CD4-positive, CD25-positive, alpha-beta regulatory T cell (primary cell): ENCODE results near the gene TREX2. TPM values are rescaled to one million over a fixed set of nuclear protein-coding genes. Genes with fewer than 3 reads are reported as not detected.
"Not testable (repeated sequence)": the region's sequence is repeated elsewhere in the genome, so short reads cannot be mapped to it uniquely, and the experiment has no call there.

ENCODE experiments used
- ATAC-seq, 2 donors: fragments of 150-1000 bp; cut with Tn5 transposase; one replicate each; pipeline ENCODE4 v1.10.0; 2021; ENCODE audit warnings: low read depth in 2 of 2, moderate number of reproducible peaks in 2 of 2, moderate library complexity in 1 of 2
- DNase-seq, 3 donors: peaks; one replicate each; pipeline versions ENCODE4 v3.0.0 to v3.0.0-alpha.2; 2012 to 2022; ENCODE audit warnings: mixed read lengths in 1 of 3
- H3K27ac ChIP-seq: one replicate; pipeline ENCODE4 v1.7.0; 2013; ENCODE audit warnings: mild to moderate bottlenecking, low read length; ENCODE audit not compliant: insufficient read depth, poor library complexity, severe bottlenecking
- H3K27me3 ChIP-seq: one replicate; pipeline ENCODE4 v1.7.0; 2013; ENCODE audit warnings: low read length; ENCODE audit not compliant: control insufficient read depth, insufficient read depth
- H3K36me3 ChIP-seq: one replicate; pipeline ENCODE4 v1.7.0; 2013; ENCODE audit warnings: mild to moderate bottlenecking, low read length, moderate library complexity; ENCODE audit not compliant: control insufficient read depth, insufficient read depth
- H3K4me1 ChIP-seq: 2 replicates; pipeline ENCODE4 v1.7.0; 2013; ENCODE audit warnings: mild to moderate bottlenecking, low read length; ENCODE audit not compliant: insufficient read depth, control insufficient read depth, poor library complexity, severe bottlenecking
- H3K4me3 ChIP-seq: one replicate; pipeline ENCODE4 v1.7.0; 2013; ENCODE audit warnings: low read depth, mild to moderate bottlenecking, low read length, moderate library complexity
- H3K9me3 ChIP-seq, 2 experiments: 1 replicate in 1 of 2; 2 replicates in 1 of 2; pipeline ENCODE4 v1.7.0; 2013; ENCODE audit warnings: low read length in 2 of 2, mild to moderate bottlenecking in 1 of 2, moderate library complexity in 1 of 2; ENCODE audit not compliant: control insufficient read depth in 2 of 2
- H3K27ac Mint-ChIP-seq, 3 donors: one replicate each; pipeline ENCODE4 v1.8.0; 2020 to 2022; ENCODE audit warnings: mild to moderate bottlenecking in 3 of 3, mixed read lengths in 3 of 3, moderate library complexity in 2 of 3
- H3K27me3 Mint-ChIP-seq: one replicate; pipeline ENCODE4 v1.8.0; 2022; ENCODE audit warnings: mild to moderate bottlenecking, mixed read lengths
- H3K36me3 Mint-ChIP-seq: one replicate; pipeline ENCODE4 v1.8.0; 2020; ENCODE audit warnings: mixed read lengths
- H3K4me1 Mint-ChIP-seq, 4 donors: one replicate each; pipeline ENCODE4 v1.8.0; 2020 to 2022; ENCODE audit warnings: mixed read lengths in 4 of 4, mild to moderate bottlenecking in 1 of 4
- H3K4me3 Mint-ChIP-seq, 4 donors: one replicate each; pipeline ENCODE4 v1.8.0; 2020 to 2022; ENCODE audit warnings: mild to moderate bottlenecking in 4 of 4, mixed read lengths in 4 of 4, moderate library complexity in 3 of 4
- H3K9me3 Mint-ChIP-seq, 7 donors: one replicate each; pipeline ENCODE4 v1.8.0; 2020 to 2022; ENCODE audit warnings: mixed read lengths in 7 of 7, mild to moderate bottlenecking in 3 of 7, moderate library complexity in 2 of 7
- polyA plus RNA-seq, 4 donors: library from polyadenylated mRNA; unstranded; fragments of 300-500 nt; fragmentation: Illumina TruSeq; gene quantifications; one replicate each; pipeline ENCODE4 v1.2.3, GENCODE V29; 2021
- total RNA-seq: library from RNA; stranded (reverse); gene quantifications from one replicate; pipeline ENCODE4 v1.2.3, GENCODE V29; 2022

The TREX2 gene
- total and polyA plus RNA-seq, 5 donors from 2014 or later, result 0.30 to 3.8 (median 0.71) TPM

- peaks cover 4% of the 10 kb centered on the region for H3K4me1 ChIP-seq
- H3K27ac Mint-ChIP-seq, result no peak overlapping the region
- peaks cover 0 to 4% (median under 1%) of the 10 kb centered on the region in 4 donors for H3K4me1 Mint-ChIP-seq
- H3K27ac ChIP-seq, result no peak overlapping the region
- H3K9me3 ChIP-seq, result no peaks in the 10 kb centered on the region
- no peak for DNase-seq
- no peaks in the 10 kb centered on the region for H3K36me3 Mint-ChIP-seq
- H3K9me3 Mint-ChIP-seq, result peaks cover 0 to 1% (median 0%) of the 10 kb centered on the region in 7 donors
- H3K4me3 ChIP-seq, result no peak overlapping the region
- no peak for ATAC-seq
- H3K27me3 ChIP-seq, result no peaks in the 10 kb centered on the region
- H3K36me3 ChIP-seq, result no peaks in the 10 kb centered on the region
- peaks cover 4% of the 10 kb centered on the region for H3K27me3 Mint-ChIP-seq
- no peak overlapping the region for H3K4me3 Mint-ChIP-seq
Measured at GRCh38 chrX:153406903-153407302, 39.0 kb downstream of the TREX2 start.

- no peaks in the 10 kb centered on the region for H3K4me1 ChIP-seq
- H3K9me3 Mint-ChIP-seq, result peaks cover 0 to 1% (median 0%) of the 10 kb centered on the region in 7 donors
- H3K36me3 Mint-ChIP-seq, result no peaks in the 10 kb centered on the region
- no peaks in the 10 kb centered on the region for H3K36me3 ChIP-seq
- no peak for DNase-seq
- no peak overlapping the region for H3K4me3 Mint-ChIP-seq
- H3K4me3 ChIP-seq, result no peak overlapping the region
- H3K27me3 Mint-ChIP-seq, result peaks cover 5% of the 10 kb centered on the region
- ATAC-seq, result no peak
- H3K27me3 ChIP-seq, result no peaks in the 10 kb centered on the region
- no peaks in the 10 kb centered on the region for H3K9me3 ChIP-seq
- no peak overlapping the region for H3K27ac Mint-ChIP-seq
- peaks cover 0 to 2% (median 0%) of the 10 kb centered on the region in 4 donors for H3K4me1 Mint-ChIP-seq
- H3K27ac ChIP-seq, result no peak overlapping the region
Measured at GRCh38 chrX:153406011-153406410, 39.8 kb downstream of the TREX2 start.

GRCh38 chrX:153405426-153405825 lies 40.4 kb downstream of the TREX2 start:
- ATAC-seq (no peak), DNase-seq (no peak)
- Histone ChIP-seq H3K27ac (no peak overlapping the region), H3K4me1 (no peaks in the 10 kb centered on the region), H3K9me3 (no peaks in the 10 kb centered on the region), H3K27me3 (no peaks in the 10 kb centered on the region), H3K36me3 (no peaks in the 10 kb centered on the region), H3K4me3 (no peak overlapping the region)
- peaks cover 5% of the 10 kb centered on the region for H3K27me3 Mint-ChIP-seq
- H3K4me3 Mint-ChIP-seq, result no peak overlapping the region
- no peaks in the 10 kb centered on the region for H3K36me3 Mint-ChIP-seq
- no peak overlapping the region for H3K27ac Mint-ChIP-seq
- H3K4me1 Mint-ChIP-seq, result no peaks in the 10 kb centered on the region
- peaks cover 0 to 1% (median 0%) of the 10 kb centered on the region in 7 donors for H3K9me3 Mint-ChIP-seq

GRCh38 chrX:153404333-153404732 lies 41.5 kb downstream of the TREX2 start:
- not testable (repeated sequence) for H3K4me3 Mint-ChIP-seq, H3K36me3 ChIP-seq, H3K36me3 Mint-ChIP-seq, H3K27ac ChIP-seq, H3K27me3 Mint-ChIP-seq, H3K27ac Mint-ChIP-seq, H3K27me3 ChIP-seq, H3K9me3 Mint-ChIP-seq, H3K4me3 ChIP-seq, DNase-seq, H3K9me3 ChIP-seq, H3K4me1 Mint-ChIP-seq, H3K4me1 ChIP-seq, ATAC-seq

DNA sequence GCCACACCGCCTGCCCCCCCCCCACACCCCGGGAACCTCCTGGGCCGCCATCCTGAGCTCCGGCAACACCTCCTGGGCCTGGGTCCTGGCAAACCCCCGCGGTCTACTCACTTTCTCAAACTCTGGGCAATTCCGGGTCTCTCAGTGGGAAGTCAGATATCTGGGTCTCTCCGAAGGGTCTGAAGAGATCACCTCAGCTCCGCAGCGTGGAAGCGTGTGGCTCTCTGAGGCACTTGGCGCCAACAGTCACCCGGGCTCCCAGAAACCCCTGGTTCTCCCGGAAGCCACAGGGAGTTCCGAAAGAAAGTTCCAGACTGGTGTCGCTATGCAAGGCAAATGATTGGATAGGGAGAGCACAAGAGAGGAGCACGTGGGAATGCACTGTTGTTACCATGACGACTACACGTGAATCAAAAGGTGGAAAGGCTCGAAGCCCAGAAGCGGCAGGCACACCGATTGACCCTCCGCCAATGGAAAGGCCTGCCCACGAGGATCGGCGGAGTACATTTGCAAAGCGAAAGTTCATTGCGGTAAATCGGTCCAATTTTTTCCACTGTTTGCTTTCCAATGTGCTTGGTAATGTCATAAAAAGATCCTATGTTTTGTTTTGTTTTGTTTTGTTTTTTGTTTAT lies 44.6 kb downstream of the TREX2 start, which contains the start of gene PNMA6E:
PNMA6E (minus strand) TSS at position 218 of the 632 bp plus-strand sequence. CDS start 2,501 bp downstream, outside the sequence.
- Mint-ChIP-seq H3K27me3 (peaks cover 5% of the 10 kb centered on the region), H3K27ac (no peak within 1 kb of the TSS), H3K36me3 (no peaks in the 10 kb centered on the region), H3K4me3 (no peak within 1 kb of the TSS), H3K4me1 (peaks cover 0 to 2% (median 0%) of the 10 kb centered on the region in 4 donors), H3K9me3 (peaks cover 0 to 1% (median 0%) of the 10 kb centered on the region in 7 donors)
- Histone ChIP-seq H3K4me3 (no peak within 1 kb of the TSS), H3K36me3 (no peaks in the 10 kb centered on the region), H3K9me3 (no peaks in the 10 kb centered on the region), H3K27ac (no peak within 1 kb of the TSS), H3K27me3 (no peaks in the 10 kb centered on the region), H3K4me1 (no peaks in the 10 kb centered on the region)
- ATAC-seq (no peak), DNase-seq (no peak)

GRCh38 chrX:153400146-153401132 lies 45.4 kb downstream of the TREX2 start:
- Mint-ChIP-seq H3K9me3 (peaks cover 0 to 2% (median 0%) of the 10 kb centered on the region in 7 donors), H3K36me3 (no peaks in the 10 kb centered on the region), H3K4me3 (no peak overlapping the region), H3K27me3 (peaks cover 5% of the 10 kb centered on the region), H3K4me1 (peaks cover 0 to 6% (median 0%) of the 10 kb centered on the region in 4 donors), H3K27ac (no peak overlapping the region)
- no peaks in the 10 kb centered on the region for H3K4me1 ChIP-seq
- no peaks in the 10 kb centered on the region for H3K9me3 ChIP-seq
- peak; percentile 46 to 60 for ATAC-seq
- no peak overlapping the region for H3K4me3 ChIP-seq
- H3K27me3 ChIP-seq, result no peaks in the 10 kb centered on the region
- H3K36me3 ChIP-seq, result no peaks in the 10 kb centered on the region
- DNase-seq, result peak in 2 of 3 donors; percentile 20 to 55
- no peak overlapping the region for H3K27ac ChIP-seq

- H3K9me3 ChIP-seq, result no peaks in the 10 kb centered on the region
- Mint-ChIP-seq H3K27ac (no peak overlapping the region), H3K27me3 (peaks cover 5% of the 10 kb centered on the region), H3K36me3 (no peaks in the 10 kb centered on the region), H3K9me3 (peaks cover 0 to 2% (median 0%) of the 10 kb centered on the region in 7 donors), H3K4me3 (no peak overlapping the region), H3K4me1 (peaks cover 0 to 7% (median 0%) of the 10 kb centered on the region in 4 donors)
- no peak overlapping the region for H3K27ac ChIP-seq
- H3K4me1 ChIP-seq, result no peaks in the 10 kb centered on the region
- no peak overlapping the region for H3K4me3 ChIP-seq
- DNase-seq, result no peak
- no peak for ATAC-seq
- H3K36me3 ChIP-seq, result no peaks in the 10 kb centered on the region
- H3K27me3 ChIP-seq, result no peaks in the 10 kb centered on the region
Measured at GRCh38 chrX:153398275-153398960, 47.4 kb downstream of the TREX2 start.
